ENCODE measurements around the gene CACNG7.

DNA sequence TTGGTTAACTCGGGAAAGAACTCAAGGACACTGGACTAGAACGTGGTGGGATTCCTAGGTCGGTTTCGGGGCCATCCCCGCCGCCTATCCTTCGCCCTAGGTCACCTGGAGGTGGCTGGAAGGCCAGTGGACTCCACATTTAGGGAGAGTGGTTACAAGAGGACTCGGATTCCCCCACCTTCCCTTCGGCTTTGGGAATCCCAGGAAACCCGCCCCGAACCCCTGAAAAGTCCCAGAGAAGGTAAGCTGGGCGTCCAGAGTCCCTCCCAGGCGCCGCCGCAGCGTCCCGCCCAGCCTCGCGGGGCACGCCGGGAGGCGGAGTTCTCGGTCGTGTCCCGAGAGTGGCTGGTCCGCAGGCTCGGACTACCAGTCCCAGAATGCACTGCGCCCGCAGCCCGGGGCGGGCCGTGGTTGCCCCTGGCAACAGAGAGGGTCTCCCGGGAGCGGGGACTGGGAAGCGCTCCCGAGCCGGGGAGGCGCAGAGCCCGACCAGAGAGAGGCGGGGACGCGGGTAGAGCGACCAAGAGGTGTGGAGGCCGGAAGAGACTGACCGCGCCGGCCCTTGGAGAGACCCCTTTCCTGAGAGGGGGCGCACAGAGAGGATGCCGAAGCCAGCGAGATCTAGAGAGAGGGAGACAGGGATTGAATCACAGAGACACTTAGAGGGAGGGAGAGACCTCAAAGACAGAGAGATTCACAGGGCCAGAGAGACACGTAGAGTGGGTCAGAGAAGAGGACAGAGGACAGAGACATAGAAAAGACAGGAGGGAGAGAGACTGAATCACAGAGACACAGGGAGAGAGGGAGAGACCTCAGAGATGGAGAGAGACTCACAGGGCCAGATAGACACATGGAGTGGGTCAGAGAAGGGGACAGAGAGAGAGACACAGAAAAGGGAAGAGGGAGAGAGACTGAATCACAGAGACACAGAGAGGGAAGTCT is 29.7 kb upstream of the CACNG7 start:
- TF ChIP-seq CTCF (conservative IDR thresholded peaks at IDR 0.05; ENCODE audit: low read depth, low read length), result no peak
- TF ChIP-seq EZH2phosphoT487 (IDR thresholded peaks at IDR 0.05; ENCODE audit: borderline replicate concordance, low read length), result no peak
- TF ChIP-seq EZH2 (IDR thresholded peaks at IDR 0.05; ENCODE audit: low read length, unreplicated experiment), result no peak

All from PC-3 (cell line).